Left kidney (tissue), 2 donors: ENCODE results near the gene ASAP2. TPM values are rescaled to one million over a fixed set of nuclear protein-coding genes. Genes with fewer than 3 reads are reported as not detected.

Experiments
- DNase-seq: peaks from one replicate; pipeline ENCODE4 v3.0.0-alpha.2; 2013
- polyA plus RNA-seq: library from polyadenylated mRNA; unstranded; fragments of 120-200 nt; gene quantifications from one replicate; pipeline ENCODE4 v1.2.1, GENCODE V29; 2013; ENCODE audit not compliant: insufficient read length

The ASAP2 gene
- polyA plus RNA-seq, 1 donor: 66.1 TPM

DNA sequence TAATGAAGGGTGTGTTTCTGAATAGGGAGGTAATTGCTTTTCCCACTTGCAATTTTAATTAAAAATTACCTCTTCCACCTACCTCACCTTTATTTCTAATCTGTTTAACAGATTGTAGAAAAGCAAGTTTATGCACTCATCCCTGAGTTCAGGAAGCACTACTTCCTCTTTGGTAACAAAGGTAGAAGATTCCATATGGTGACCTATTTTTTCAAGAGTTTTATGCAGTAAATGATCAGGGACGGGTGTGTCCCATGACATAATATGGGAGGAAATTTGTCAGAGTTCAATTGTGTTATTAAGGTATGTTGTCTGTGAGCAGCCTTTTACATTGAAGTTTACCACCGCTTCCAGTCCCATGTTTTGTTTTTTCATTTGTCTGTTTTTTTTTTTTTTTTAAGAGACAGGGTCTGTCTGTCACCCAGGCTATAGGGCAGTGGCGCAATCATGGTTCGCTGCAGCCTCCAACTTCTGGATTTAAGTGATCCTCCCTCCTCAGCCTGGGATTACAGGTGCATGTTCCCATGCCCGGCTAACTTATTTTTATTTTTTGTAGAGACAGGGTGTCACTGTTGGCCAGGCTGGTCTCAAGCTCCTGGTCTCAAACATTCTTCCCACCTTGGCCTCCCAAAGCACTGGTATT lies 68.2 kb downstream of the ASAP2 start:
- DNase-seq: no peak

DNA sequence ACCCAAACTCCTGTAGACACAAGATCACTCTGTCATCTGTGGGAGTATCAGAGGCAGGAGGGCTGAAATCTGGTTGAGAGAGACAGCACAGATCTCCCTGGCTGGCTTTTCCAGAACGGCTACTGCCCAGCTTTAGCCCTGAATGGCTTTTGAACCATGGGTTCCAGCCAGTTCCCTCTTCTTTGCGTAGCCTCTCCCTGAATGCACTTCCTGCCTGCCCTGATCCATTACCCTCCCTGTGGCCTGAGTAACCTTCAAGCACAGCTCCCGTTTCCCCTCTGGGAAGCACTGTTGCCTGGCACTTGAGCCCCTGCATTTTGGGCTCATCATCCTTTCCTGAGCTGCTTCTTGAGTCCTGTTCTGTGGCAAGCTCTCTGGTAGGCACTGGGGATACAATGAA lies 68.8 kb downstream of the ASAP2 start:
- DNase-seq: no peak

DNA sequence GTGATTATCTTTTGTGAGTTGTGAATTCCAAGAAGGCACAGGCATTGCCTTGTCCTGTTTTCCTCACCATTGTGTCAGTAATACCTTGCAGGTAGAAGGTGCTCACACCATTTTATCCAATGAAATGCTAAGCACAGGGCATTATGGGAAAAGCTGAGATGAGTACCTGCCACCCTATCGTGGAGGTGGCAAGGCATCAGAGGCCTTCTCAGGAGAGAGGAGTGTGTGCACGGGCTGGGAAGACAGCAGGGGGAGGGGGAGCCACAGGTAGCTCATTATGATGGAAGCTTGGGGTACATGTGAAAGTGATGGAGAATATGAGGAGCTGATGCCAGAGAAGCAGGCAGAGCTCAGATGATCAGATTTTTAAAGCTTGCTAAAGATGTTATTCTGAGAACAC lies 69.5 kb downstream of the ASAP2 start:
- no peak for DNase-seq

DNA sequence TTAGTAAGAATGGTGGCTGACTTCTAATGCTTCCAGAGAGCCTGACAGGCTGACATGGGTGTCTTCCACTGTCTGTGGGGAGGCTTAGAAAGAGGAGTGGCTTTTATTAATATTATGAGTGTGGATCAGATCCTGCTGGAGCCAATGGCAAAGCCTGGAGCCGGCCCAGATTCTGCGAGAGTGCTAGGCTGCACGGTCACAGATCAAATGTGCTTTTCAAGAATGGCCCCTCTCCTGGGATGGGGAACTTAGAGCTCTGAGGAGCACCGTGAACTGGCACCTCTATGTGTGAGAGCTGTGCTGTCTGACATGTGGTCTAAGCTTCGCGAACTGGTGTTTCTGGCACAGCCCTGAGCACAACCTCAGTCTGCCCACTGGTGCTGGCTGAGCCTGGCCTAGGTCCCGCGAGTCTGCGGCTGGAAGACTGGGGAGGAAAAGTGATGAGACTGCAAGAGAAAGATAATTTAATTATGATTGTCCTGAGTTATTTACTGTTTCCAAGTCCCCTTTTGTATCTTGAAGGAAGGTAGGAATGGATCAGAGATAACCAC lies 70.4 kb downstream of the ASAP2 start:
- DNase-seq: no peak

DNA sequence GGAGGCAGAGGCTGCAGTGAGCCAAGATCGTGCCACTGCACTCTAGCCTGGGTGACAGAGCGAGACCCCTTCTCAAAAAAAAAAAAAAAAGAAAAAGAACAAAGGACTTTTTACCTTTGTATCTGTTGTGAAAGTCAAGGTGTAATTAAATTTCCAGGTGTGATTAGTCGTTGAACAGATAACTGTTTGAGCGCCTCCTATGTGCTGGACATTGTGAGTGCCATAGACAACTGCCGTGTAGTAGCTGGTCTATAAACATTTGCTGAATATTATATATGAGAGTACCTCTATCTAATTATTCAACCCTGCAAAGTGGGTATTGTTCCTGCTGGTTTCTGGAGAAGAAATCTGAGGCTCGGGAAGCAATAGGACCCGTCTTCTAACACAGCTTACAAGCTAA lies 71.8 kb downstream of the ASAP2 start:
- no peak for DNase-seq

DNA sequence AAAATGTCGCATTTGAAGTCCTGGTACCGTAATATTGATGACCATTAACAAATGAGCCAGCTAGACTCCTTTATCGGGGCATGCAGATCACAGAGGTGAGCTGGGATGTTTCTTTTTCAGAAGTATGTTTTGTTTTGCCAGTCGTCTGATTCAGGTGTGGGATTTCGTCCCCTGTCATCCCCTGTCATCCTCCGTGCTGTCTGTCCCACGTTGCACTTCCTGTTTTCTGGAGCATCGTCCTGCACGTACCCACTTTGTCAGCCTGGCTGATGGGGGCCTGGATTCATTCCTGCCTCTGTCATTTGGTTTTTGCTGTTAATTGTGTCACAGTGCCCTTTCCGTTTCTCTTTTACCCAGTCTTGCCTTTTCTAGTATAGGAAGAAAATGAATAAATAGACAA lies 72.8 kb downstream of the ASAP2 start:
- DNase-seq: no peak

DNA sequence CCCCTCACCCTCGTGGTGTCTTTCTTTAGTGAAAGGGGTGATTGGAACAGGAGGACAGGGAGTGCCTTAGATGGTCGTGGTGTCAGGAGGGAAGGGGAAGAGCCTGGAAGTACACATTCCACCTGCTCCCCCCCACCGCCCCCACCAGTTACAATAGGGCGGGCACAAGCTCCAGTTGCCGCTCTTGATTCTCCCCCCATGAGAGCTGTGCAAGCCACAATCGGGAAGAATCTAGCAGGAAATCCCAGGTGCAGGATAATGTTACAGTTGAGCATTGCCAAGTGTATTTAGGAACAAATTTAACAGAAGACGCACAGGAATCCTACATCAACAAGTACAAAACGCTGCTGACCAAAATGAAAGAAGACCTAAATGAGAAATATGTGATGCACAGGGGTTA lies 73.6 kb downstream of the ASAP2 start:
- DNase-seq: no peak

DNA sequence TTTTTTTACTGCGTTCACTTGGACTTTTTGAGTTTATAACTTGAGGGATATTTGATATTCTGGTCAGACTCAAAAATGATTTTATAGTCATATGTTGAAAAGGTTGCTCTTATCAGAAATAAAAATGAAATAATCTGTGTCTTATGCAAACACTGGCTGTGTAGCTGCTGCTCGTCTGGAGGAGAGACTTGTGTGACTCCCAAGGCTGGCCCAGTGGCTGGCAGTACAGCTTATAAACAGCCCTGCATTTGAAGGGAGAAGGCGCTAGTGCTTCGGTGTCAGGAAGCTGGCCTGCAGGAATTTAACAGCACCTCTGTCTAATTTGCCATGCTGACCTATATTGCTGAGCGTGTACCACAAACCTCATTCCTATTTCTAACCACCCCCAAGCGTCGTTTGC lies 74.5 kb downstream of the ASAP2 start:
- DNase-seq: no peak

DNA sequence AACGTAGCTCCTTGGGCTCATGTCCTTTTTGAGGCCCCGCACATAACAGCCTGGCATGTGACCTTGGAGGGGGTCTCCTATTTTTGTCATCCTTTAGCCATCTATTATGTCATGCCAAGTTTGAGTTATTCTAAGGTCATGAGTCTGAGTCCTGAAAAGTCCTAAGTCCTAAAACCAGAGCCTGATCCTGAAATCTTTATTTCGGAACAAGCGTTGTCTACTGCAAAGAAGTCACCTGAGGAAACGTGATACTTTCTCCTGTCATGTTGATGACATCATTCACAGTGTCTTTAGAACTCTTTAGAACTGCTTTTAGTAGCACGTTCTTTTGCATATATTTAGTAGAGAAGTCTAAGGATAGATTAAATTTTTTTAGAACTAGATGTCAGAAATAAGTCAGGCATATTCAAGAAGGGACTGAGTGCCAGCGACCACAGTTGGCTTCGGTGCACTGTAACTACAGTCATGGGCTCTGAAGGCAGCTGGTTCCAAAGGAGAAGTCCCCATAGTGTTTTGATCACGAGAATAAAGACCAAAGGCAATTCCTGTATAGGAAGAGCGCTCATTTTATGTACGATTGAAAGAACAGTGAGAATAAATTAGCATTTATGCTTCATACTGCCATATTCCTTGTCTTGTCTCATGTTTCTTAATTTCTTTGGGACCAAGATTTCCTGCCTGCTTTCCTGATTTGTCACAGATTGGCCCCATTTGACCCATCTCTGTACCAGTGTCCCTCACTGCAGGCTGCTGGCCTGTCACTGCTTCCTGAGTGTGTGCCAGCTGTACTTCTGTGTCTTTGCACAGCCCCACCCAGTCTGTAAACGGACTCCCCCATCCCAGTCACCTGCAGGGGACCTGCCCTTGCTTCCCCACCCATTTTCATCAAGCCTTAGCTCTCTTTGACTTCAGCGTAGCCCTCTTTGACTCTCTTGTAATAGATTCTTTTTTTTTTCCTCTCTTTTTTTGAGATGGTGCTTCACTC lies 75.8 kb downstream of the ASAP2 start:
- DNase-seq: no peak

DNA sequence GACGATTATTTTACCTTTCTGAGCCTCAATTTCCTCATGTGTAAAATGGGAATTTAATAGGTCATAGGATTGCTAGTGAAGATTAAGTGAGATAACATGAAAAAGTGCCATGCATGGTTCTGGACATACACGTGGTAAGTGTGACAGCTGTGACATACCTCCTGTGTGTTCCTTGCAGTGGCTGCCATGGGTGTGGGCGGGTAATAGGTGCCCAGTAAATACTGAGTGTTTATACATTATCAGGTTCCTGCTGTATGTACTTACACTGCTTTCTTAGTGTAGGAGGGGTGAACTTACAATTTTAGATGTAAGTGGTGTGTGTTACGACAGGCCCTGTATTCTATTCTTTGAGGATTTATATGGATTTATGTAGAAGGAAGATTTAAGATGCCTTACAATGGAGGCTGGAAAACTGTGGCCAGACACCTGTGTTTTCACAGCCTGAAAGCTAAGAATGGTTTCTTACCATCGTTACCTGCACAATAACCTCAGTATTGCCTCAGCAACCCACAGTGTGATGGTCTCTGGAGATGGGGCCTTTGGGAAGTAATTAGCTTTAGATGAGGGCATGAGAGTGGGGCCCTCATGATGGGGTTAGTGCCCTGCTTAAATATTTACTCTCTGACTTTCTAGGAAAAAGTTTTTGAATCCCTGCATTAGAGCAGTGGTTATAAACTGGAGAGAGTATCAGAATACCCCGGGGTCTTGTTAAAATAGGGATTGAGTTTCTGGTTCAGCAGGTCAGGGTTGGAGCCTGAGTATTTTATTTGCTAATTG lies 78.1 kb downstream of the ASAP2 start:
- no peak for DNase-seq

DNA sequence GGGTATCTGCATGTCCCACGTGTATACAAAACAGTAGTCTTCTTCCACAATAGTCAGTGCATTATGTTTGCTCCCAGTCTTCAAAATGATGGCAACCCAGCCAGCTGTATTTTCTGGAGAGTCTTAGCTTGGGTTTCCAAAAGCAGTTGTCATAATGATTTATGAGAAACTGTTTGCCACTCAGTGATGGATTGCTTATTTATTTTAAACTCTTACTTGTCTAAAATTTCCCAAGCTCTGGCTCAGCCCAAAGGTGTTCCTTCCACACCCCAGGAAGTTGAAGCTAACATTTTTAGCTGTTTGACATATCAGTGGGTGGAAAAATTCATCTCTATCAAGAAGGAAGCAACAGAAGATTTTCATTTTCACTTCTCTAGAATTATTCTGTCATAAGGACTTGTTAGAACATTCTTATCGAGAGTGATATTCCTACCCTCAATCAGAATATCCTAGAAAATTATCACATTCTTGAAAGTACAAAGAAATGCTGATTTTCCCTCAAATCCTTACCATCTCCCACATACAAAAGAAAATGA lies 78.8 kb downstream of the ASAP2 start:
- DNase-seq: no peak

DNA sequence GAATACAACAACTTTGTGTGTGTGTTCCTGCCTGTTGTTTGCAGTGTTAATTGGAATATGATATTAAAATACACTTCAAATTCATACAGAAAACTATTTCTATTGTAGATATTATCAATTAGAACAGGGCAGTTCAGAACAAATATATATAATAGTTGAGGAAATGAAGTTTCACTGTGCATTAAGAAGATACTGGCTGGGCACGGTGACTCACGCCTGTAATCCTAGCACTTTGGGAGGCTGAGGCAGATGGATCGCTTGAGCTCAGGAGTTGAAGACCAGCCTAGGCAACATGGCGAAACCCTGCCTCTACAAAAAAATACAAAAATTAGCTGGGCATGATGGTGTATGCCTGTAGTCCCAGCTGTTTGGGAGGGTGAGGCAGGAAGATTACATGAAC lies 79.3 kb downstream of the ASAP2 start:
- DNase-seq: no peak

DNA sequence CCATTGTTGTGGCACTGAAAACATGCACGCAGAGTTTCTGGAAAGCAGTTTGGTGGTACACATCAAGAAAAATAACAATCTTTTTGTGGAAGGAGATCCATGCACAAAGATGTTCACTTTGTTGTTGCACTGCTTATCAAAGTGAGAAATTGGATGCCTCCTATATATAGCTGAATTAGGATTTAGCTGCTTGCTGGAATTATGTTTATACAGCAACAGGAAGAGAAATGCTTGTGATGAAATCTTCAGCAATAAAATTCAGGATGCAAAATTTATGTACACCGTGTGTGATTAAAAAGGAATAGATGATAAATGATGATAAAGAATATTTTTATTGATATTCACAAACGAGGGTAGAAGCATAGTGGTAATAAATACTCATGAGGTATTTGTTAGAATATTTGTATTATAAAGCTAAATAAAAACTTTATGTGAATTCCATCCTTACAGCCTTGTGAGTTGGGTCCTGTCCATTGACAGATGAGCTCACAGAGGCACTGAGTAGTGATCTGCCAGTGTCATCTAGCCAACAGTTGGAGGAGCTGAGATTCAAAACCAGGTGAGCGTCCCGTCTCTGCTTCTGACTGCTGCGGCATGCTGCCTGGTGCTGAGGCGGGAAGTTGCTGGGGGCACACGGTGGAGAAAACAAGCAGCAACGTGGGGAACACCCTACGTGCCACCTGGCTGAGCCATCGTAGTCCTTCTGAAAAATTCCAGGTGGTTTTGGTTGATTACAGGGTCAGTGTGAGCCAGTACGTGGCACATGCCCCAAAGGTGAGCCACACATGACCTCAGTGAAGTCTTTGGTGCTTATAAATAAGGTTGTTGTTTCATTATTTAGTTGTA lies 80.2 kb downstream of the ASAP2 start:
- DNase-seq: no peak

DNA sequence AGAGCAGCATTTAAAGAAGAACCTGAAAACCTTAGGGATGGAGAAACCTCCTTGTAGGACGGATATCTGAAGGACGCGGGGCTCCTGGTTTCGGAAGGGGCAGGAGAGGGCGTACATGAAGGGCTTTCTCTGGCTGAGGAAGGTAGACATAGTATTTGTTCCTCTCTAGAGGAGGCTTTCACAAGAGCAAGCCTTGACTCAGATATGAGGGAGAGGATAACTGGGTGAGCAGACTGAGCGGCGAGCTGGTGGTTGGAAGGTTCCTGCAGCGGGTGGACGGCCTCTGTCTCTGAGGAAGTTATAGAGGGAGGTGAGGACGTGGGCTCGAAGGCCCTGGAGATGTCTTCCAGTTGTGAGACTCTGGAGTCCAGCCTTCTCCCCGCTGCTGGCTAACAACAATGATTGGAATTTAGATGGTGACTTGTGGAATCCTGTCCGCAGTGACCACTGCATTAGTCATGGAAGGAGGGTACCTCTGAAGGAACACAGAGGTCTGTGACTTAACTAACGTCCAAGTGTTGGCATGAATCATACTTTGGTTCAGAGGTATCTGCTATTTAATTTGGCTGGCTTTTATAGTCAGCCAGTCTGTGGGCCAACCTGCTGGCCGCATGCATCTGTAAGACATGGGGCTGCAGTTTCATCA lies 80.9 kb downstream of the ASAP2 start:
- no peak for DNase-seq

DNA sequence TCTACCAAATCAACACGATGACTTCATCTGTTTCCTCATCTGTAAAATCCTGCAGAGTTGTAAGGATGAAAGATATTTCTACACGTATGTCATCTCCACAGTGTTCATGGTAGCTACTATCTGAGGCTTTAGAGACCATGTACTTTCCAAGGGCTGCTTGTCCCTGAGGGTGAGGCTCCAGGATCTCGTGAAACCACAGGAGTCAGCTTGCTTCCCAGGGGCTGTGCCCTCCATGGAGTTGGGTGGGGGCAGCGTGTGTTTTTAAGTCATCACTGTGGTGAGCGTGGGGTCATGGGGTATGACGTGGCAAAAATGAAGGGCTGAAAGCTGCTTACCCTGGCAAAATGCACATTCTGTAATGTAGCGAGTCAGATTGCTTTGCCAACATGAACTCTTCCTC lies 81.6 kb downstream of the ASAP2 start:
- DNase-seq: no peak

DNA sequence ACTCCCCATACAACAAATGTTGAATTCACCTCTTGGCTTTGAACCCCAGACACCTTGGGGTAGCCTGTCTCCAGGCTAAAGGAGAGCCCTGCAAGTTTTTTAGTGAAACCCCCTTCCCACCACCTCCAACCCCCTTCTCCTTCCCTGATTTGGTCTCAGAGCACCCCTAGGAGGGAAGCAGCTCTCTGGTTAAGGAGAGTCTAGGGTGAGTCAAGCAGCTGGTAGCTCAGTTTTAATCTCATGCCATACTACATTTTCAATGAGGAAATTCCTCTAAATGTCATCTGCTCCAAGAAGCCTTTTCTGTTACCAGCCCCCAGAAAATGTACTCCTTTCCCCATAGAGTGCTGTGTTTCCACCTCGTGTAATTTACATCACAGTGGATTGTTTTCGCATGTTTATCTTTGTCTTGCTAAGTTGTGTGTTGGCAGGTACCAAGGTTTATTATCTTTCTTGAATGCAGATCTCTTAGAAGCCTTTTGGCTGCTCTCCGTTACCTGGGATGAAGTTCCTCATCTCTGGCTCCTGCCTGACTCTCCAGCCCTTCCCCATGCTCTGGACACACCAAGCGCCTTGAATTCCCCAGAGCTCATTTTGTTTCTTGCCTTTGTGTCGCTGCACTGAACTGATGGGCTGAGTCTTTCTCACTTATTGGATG lies 82.2 kb downstream of the ASAP2 start:
- DNase-seq: no peak

DNA sequence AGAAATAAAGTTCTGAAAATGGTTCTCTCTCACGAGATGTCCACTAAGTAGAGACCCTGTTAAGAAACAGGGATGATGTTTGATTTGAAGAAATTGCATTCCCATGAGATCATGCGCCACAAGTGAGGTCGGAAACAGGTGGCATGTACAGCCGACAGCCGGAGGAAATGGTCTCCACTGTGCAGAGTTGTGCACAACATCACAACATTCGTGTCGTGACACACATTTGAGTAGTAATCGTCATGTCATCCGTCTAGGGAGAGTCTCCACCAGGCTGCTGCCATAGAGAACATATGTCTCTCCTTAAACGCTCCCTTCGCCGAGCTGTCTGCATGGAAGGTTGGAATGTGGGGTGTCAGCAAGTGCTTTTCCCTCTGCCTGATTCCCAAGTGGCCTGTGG lies 84.7 kb downstream of the ASAP2 start:
- DNase-seq: no peak

DNA sequence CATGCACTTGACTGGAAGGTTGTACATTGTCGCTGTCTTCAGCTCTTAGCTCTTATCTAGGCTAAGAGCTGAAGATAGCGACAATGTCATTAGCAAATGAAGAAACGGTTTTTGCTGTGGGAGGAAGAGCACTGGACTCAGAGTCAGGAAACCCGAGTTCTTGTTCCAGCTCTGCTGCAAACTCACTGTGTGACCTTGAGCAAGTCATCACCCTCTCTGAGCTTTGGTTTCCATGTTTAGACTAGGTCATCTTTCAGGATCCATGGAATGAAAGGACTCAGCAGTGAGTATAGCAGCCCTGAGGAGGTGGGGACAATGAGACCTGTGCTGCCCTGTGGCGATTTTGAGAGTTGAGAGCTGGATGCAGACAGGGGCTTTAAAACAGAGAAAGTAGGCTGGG lies 85.3 kb downstream of the ASAP2 start:
- DNase-seq: no peak

DNA sequence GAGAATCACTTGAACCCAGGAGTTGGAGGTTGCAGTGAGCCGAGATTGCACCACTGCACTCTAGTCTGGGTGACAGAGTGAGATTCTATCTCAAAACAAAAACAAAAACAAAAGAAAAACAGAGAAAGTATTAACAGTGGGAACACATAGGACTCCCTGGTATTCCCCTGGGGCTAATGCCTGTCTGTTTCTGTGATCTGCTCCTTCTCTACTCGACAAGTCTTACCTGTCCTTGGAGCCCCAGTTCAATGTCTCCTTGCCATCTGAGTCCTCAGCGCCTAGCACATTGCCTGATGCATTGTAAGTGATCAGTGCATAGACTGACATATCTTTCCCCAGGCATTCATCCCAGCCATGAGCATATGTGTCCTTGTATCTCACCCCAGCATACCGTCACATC lies 85.8 kb downstream of the ASAP2 start:
- no peak for DNase-seq

DNA sequence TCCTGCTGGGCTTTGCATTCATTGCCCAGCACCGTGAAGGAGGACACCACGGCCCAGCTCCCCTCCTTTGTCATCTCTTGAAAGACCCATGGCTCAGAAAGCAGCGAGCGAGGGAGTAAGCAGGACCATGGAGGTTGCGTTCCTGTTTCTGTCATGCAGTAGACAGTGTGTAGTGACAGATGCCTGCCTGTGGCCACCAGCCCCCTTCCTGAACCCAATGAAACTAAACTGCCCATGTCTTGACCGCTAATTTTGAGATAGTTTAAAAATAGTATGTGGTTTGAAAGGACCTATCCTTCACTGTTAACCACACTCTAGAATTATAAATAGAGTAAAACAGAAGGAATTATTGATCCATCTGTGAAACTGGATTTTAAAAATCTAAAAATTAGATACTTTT lies 88.2 kb downstream of the ASAP2 start:
- DNase-seq: no peak
